ENCODE results near the gene IDE. TPM values are rescaled to one million over a fixed set of nuclear protein-coding genes. Genes with fewer than 3 reads are reported as not detected.

IDE gene
- total and polyA plus RNA-seq, 2 of the 4 experiments (the other 2 are of a cell fraction), result 9.3 to 27.4 TPM

DNA sequence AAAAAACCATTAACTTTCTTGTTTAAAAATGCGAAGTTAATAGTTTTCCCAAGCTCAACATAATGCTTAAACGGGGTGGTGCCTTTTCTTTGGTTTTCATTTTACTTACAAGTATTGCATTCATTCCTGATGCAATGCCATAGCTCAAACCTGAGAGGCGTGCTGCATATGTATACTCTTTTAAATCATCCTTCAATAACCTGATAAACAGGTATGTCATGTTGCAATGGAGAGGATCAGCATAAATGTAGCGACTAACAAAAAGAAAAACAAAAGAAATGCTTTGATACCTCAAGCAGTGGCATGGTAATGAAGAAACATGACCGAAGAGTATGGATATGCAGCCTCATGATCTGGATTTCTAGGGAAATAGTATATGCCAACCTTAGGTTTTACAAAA lies 95.4 kb downstream of the IDE start:
- Histone ChIP-seq H2AK5ac (ENCODE audit: low read depth, low read length) (no peak overlapping the region), H2BK20ac (ENCODE audit: low read depth, low read length) (no peak overlapping the region), H3K9me1 (ENCODE audit: insufficient read depth, low read length) (peaks cover 6% of the 10 kb centered on the region; the same call in 1 of the 2 replicates), H4K5ac (ENCODE audit: low read depth, low read length) (no peak overlapping the region), H3K36me3 (ENCODE audit: control insufficient read depth, insufficient read depth, low read length) (peaks cover 17% of the 10 kb centered on the region), H3K4me1 (ENCODE audit: control insufficient read depth, insufficient read depth, low read length) (no peaks in the 10 kb centered on the region), H3K4me3 (ENCODE audit: insufficient read depth, low read depth, low read length) (no peak overlapping the region), H2AFZ (replicated peaks; ENCODE audit: low read length, poor library complexity) (no peak overlapping the region), H2AK9ac (replicated peaks; ENCODE audit: low read depth, low read length, poor library complexity) (no peak overlapping the region), H3K23ac (ENCODE audit: low read depth, low read length) (no peak overlapping the region), H3K79me1 (ENCODE audit: low read depth in 1 of 2, low read length in 2 of 2) (no peaks in the 10 kb centered on the region), H3K4me2 (ENCODE audit: low read depth, low read length) (no peak overlapping the region), H2BK5ac (ENCODE audit: low read depth, low read length, poor library complexity, severe bottlenecking) (no peak overlapping the region), H3K9ac (ENCODE audit: low read depth, low read length) (no peak overlapping the region), H3K27me3 (ENCODE audit: control insufficient read depth, insufficient read depth, low read length) (no peaks in the 10 kb centered on the region), H3K18ac (ENCODE audit: low read depth, low read length) (no peak overlapping the region), H4K91ac (ENCODE audit: insufficient read depth, low read depth, low read length) (no peak overlapping the region), H3K56ac (ENCODE audit: extremely low read depth, insufficient read depth, low read length) (no peak overlapping the region), H2BK15ac (ENCODE audit: low read depth, low read length) (no peak overlapping the region), H4K20me1 (ENCODE audit: insufficient read depth, low read length) (no peaks in the 10 kb centered on the region), H3K27ac (ENCODE audit: insufficient read depth, low read length) (no peak overlapping the region), H3K4ac (ENCODE audit: low read depth, low read length) (no peak overlapping the region), H3K9me3 (ENCODE audit: control insufficient read depth, insufficient read depth, low read length) (no peaks in the 10 kb centered on the region), H4K8ac (ENCODE audit: low read depth in 2 of 2, low read length in 2 of 2) (no peak overlapping the region), H2BK120ac (ENCODE audit: low read depth, low read length) (no peak overlapping the region), H3K14ac (replicated peaks; ENCODE audit: low read depth, low read length) (no peak overlapping the region)
- ChIA-PET POLR2A (ENCODE audit: unreplicated experiment) (no interaction called here), CTCF (no interaction called here)
- no peak for DNase-seq
- no TSS peak for BruUV-seq (replicated peaks)
- ATAC-seq (ENCODE audit: low read depth), result no peak
- intact Hi-C loops (cut with micrococcal nuclease), result no loop called here
- in situ Hi-C loops (cut with MboI; ENCODE audit: low sequenced_read_pairs), result no loop called here
- 100% methylated on average over 1 of the region's 5 CpGs; no CpG with 5 or more reads in 1 of the 2 experiments for WGBS, 2 experiments (ENCODE audit: extremely low coverage in 2 of 2, insufficient read length in 1 of 2)
- dilution Hi-C loops (cut with HindIII; ENCODE audit: low sequenced_read_pairs, unreplicated experiment), result no loop called here
- TF ChIP-seq BHLHE40 (IDR thresholded peaks at IDR 0.05; ENCODE audit: low read depth, low read length), result no peak
